HG02870 (cell line): ENCODE data around the gene EXD1.
"Not testable (repeated sequence)": the region's sequence is repeated elsewhere in the genome, so short reads cannot be mapped to it uniquely, and the experiment has no call there.

Experiments
- ATAC-seq: cut with Tn5 transposase; IDR thresholded peaks from one replicate; pipeline ENCODE4 v1.9.1; 2021; ENCODE audit warnings: mild to moderate bottlenecking, moderate library complexity; ENCODE audit not compliant: unreplicated experiment

EXD1 gene, protein sequence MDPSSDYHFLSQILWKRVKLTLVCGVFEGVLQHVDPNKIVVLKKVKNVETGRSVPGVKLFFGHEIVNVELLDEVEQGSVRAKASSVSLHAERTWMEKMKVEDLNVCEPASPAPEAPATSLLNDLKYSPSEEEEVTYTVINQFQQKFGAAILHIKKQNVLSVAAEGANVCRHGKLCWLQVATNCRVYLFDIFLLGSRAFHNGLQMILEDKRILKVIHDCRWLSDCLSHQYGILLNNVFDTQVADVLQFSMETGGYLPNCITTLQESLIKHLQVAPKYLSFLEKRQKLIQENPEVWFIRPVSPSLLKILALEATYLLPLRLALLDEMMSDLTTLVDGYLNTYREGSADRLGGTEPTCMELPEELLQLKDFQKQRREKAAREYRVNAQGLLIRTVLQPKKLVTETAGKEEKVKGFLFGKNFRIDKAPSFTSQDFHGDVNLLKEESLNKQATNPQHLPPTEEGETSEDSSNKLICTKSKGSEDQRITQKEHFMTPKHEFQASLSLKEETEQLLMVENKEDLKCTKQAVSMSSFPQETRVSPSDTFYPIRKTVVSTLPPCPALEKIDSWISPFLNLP

GRCh38 chr15:41230650-41231421 is at the start of gene EXD1, which contains the start of gene CHP1:
EXD1 (minus strand) TSS chr15:41230757; CDS start chr15:41226575, 4,182 bp downstream.
CHP1 (plus strand) TSS chr15:41231268; CDS start chr15:41231383, 115 bp downstream.
- ATAC-seq, result peak; percentile 91

DNA sequence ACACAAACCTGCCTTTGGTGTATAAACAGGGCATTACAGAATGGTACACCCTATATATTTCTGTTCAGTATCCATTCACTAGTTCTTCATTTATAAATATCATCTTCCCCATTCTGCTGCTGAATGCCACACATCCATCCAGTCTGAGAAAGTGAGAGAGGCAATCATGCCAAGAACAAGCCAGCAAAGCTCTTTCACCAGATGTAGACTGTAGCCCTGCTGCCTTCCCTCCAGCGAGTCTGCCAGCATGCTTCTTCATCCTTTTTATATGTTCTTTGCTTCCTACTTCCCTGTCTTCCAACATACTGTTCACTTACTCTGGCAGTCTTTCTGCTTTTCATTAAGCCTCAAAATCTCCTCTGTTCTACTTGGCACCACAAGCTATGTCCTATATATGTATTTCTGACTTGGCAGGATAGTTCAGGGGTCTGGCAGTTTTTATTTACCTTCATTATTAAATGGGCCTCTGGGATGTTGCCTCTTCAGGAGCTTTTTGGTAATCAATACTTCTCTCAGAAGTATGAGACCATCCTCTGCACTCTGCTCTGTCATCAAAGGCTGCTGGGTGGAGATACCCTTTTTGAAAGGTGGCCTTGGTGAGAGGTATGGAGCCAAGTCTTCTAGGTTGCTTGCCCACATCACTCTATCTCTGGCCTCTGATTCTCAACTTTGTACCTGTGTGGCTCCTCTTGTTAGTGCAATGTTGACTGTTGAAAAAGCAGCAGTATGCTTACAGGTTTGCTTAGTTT is 49.2 kb upstream of the EXD1 start:
- no peak for ATAC-seq

DNA sequence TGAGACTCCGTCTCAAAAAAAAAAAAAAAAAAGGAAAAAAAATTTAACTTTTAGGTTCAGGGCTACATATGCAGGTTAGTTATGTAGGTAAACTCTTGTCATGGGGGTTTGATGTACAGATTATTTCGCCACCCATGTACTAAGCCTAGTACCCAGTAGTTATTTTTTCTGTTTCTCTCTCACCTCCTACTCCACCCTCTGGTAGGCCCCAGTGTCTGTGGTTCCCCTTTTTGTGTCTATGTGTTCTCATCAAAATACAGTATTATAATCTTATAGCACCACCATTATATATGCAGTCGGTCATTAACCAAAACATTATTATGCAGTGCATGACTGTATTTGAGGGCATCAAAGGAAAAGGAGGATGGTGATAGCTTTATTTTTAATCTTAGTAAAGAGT is 47.8 kb upstream of the EXD1 start:
- ATAC-seq, result no peak

DNA sequence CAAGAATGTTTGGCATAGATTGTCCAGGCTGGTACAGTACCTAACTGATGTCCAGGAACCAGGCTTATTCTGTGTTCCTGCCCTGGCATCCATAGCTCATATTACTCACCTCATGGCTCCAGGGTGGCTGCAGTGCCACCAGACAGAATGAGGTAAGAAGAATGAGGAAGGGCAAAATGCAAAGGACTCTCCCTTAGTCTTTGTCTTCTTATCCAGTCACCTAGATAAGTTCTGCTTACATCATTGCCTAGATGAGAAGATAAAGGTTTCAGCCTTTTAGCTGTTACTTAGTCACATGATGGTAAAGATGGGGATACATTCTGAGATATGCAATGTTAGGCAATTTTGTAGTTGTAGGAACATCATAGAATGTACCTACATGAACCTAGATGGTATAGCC is 46.3 kb upstream of the EXD1 start:
- ATAC-seq, result no peak

GRCh38 chr15:41269887-41270286 is 39.3 kb upstream of the EXD1 start:
- ATAC-seq, result no peak

DNA sequence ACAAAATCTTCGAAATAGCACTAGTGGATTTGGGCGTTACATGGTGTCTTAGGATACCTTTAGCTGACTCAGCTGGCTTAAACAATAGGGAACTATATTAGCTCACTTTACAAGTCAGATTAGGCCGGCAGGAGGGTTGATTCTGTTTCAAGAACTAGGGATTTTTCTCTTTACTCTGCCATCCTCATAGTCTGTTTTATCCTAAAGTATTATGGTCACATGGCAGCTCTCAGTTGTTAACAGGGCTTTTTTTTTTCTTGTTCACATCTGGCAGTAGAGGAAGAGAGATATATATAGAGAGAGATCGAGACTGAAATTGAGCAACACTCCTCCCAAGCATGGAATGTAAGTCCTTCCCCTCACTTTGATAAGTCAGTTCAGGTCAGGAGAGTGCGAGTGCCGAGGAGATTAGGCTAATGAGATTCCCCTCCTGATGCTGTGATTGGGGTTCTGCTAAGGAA is 33.4 kb upstream of the EXD1 start:
- no peak for ATAC-seq

- no peak for ATAC-seq
Measured at GRCh38 chr15:41262571-41262970, 32.0 kb upstream of the EXD1 start.

DNA sequence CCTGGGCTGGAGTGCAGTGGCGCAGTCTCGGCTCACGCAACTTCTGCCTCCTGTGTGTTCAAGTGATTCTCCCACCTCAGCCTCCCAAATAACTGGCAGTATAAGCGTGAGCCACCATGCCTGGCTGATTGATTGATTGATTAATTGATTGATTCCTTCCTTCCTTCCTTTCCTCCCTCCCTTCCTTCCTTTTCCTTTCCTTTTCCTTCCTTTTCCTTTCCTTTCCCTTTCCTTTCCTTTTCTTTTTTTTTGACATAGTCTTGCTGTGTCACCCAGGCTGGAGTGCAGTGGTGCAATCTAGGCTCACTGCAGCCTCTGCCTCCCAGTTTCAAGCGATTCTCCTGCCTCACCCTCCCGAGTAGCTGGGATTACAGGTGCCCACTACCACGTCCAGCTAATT is 30.4 kb upstream of the EXD1 start:
- not testable (repeated sequence) for ATAC-seq

DNA sequence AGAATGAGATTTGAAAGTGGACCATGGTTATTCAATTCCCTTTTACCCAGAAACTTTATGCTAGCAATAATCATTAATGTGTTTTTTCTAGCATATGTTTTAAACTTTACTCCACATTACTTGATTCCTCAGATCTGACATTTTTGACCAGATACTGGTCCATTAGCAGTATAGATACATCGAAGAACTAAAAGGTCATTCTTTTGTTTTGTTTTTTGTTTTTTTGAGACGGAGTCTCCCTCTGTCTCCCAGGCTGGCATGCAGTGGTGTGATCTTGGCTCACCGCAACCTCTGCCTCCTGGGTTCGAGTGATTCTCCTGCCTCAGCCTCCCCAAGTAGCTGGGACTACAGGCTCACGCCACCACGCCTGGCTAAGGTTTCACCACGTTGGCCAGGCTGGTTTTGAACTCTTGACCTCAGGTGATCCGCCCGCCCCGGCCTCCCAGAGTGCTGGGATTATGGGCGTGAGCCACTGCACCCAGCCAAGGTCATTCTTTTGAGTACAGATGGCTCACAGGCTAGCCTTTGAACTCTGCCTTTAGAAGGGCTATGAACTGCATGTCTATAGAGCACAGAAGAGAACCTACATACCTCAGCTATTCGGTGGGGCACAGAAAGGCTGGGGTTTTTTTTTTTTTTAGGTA is 29.1 kb upstream of the EXD1 start:
- ATAC-seq, result no peak

DNA sequence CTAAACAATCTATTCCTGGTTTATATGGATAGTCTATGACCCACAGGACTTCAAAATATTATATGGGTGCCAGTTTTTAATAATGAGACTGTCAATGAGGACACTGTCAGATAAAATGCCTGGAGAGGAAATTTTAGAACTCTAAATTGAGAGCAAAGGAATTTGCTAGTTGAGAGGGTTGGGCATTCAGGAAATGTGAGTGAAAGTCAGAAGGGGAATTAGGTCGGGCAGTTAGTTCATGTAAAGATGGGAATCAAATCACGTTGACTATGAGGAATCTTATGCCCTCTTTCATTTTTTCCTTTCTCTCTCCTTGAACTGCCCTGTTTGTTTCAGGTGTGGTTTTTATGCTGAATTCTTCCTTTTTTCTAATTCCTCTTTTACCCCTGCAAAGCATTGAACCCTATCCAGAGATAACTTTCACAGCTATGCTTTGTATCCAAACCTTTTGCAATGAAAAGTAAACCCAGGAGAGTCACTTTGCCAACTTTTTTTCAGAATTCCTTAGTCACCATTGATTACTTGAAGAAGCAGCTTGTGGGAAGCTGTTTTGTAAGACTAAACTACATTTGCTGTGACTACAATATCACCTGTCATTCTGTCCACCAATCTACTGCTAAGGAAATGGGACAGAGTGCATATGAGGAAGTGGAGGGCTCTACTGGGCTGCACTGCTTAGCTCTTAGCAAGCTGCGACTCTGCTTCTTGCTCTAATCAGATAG is 28.4 kb upstream of the EXD1 start:
- no peak for ATAC-seq

DNA sequence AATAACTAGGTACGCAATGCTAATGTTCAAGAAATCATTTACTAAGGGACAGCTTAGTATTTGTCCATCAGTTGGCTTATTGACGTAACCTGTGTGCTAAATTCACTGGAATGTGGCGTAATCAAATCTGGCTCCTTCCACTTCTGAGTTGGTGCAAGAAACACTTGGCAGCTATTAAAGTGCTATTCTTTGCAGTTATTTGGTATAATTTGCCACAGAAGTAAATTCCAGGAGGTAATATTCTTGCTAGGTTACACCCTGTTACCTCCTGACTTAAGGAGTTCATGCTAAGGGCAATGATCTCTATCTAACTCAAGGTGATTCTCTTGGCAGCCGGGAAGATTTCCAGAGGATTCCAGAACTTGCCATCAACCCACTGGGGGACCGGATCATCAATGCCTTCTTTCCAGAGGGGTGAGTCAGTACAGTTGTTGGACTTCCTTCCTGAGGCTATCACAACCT is 26.1 kb upstream of the EXD1 start:
- no peak for ATAC-seq

DNA sequence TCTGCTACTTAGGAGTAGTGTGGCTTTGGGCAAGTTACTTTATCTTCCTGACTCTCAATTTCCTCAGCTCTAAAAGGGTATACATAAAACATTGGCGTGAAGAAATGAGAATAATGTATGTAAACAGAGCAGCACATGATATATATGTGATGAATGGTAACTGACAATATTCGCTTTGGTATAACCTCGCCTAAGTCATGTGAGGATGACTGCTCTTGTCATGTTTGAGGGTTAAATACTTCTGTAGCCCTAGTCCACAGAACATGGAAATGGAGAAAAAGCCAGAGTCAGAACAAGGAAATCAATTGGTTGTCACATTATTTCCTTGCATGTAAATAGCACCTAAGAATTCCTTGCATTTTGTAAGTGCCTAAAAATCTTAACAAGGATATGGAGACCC is 25.5 kb upstream of the EXD1 start:
- ATAC-seq, result no peak

DNA sequence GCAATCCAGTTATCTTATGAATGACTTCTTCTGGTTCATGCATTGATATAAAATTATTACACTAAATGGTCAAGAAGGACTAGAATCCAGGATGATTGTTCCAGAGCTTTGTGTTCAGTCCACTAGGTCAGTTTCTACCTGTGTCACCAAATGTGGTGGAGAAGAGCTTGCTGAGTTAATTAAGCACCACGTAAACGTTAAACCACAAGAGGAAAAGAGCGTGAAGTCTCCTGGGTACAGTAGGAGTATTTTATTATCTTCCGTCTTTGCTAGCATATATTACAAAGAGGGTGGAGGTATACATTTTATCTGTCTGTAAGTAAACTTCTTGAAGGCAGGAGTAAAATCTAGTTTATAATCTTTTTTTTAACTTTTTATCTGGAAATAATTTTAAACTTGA is 24.0 kb upstream of the EXD1 start:
- no peak for ATAC-seq

DNA sequence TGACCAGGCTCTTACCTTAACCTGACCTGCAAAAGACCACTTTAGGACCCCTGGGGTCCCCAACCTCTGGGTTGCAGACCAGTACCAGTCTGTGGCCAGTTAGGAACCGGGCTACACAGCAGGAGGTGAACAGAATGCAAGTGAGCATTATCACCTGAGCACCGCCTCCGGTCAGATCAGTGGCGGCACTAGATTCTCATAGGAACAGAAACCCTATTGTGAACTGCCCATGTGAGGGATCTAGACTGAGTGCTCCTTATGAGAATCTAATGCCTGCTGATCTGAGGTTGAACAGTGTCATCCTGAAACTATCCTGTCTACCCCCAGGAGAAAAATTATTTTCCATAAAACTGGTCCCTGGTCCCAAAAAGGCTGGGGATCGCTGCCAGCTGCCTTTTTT is 20.9 kb upstream of the EXD1 start:
- ATAC-seq, result no peak

- not testable (repeated sequence) for ATAC-seq
Measured at GRCh38 chr15:41250745-41251144, 20.2 kb upstream of the EXD1 start.

- no peak for ATAC-seq
Measured at GRCh38 chr15:41241221-41241964, 10.8 kb upstream of the EXD1 start.

GRCh38 chr15:41238100-41238499 is 7.5 kb upstream of the EXD1 start:
- ATAC-seq, result no peak

GRCh38 chr15:41235929-41236328 is 5.4 kb upstream of the EXD1 start:
- no peak for ATAC-seq

GRCh38 chr15:41235228-41235627 is 4.7 kb upstream of the EXD1 start:
- ATAC-seq, result not testable (repeated sequence)
